HG02943 (cell line): ENCODE measurements around the gene MAP3K21.

Experiments
- ATAC-seq: cut with Tn5 transposase; IDR thresholded peaks from one replicate; pipeline ENCODE4 v1.9.1; 2021; ENCODE audit warnings: mild to moderate bottlenecking, low read depth, moderate library complexity; ENCODE audit not compliant: unreplicated experiment

Gene MAP3K21

GRCh38 chr1:233383984-233384383 lies 56.5 kb downstream of the MAP3K21 start:
- ATAC-seq = no peak

DNA sequence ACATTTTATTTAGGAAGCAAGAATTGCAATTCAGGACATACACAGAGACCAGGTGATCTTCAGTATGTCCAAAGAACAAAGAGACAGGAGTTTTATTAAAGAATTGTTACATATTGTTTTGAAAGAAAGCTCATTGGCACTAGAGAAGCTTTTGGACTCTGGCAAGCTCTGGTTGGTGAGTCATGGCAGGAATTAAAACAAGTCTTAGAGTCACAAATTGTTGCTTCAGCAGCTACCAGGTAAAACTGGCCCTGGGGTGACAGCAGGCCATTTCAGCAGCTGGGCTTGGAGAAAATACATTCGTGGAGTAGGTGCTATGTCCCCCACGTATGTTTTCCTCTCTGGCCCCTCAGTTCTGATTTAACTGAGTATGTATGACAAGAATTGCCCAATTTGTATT lies 58.8 kb downstream of the MAP3K21 start:
- no peak for ATAC-seq

- no peak for ATAC-seq
Observed at GRCh38 chr1:233387585-233387984, 60.1 kb downstream of the MAP3K21 start.

DNA sequence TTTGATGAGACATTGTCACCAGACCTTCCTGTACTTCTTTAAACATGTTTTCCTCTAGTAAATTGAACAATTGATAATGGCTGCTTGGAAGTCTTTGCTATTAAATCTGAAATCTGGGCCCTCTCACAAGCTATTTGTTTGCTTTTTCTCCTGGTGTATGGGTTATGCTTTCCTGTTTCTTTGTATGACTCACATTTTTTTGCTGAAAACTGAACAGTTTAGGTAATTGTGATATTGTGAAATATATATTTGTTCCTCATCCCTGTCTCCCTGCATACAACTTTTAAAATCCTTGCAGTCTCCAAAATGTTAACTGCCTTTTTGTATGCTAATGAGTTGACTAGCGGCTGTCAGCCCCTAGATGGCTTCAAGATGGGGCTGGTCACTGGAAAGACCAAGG lies 61.6 kb downstream of the MAP3K21 start:
- ATAC-seq = no peak

DNA sequence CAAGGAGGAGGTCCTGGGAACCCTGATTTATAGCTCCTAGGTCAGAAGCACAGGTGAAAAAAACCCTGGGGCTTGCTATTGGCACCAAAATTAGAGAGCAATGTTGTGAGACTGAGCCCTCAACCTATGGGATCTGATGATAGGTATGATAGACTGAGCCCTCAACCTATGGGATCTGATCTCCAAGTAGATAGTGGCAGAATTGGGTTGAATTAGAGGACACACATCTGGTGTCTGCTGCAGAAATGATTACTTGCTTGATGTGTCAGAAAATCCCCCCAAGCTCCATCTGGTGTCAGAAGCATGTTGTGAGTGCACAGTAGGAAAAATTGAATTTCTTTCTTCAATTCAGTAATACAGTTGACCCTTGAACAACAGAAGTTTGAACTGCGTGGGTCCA lies 62.4 kb downstream of the MAP3K21 start:
- ATAC-seq = no peak

DNA sequence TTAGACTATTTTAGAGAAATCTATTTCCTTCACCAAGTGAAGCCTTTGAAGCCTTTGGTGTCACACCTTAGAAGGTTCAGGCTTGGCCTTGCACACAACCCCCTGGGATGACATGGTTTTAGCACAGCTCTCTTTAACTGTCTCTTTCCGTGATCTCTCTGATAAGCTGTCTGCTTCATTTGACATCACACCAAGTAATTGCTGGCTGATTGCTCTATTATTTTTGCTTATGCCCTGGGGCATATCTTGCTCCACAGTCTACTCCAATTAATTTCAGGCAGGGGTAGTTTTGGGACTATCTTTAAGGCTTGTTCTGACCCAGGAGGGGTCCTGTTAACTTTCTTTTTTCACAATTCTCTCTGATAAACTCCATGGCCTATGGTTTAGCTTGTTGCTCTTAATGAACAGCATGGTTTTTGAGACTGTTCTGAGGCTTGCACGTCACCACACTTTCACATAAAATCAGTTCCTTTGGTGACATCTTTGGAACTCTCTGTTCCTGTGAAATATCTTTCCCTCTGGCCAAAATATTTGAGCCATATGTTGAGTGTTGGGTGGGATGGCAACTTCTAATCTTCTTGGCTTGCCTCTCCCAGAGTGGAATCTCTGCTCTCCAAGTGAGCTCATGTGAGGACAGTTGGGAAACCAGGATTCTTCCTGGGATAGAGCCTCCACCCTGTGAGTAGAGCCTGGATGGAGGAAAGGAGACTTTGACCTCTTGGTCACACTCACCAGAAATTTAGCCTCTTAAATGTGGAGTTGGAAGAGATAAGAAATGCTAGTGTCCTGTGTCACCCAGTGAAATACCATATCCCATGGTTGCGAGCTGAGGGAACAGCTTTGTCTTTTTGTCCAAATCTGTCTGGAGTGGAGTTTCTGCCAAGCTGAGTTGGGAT lies 63.6 kb downstream of the MAP3K21 start:
- no peak for ATAC-seq

- no peak for ATAC-seq
Observed at GRCh38 chr1:233393084-233393840, 65.7 kb downstream of the MAP3K21 start.

- no peak for ATAC-seq
Observed at GRCh38 chr1:233393926-233394680, 66.6 kb downstream of the MAP3K21 start.

GRCh38 chr1:233394860-233395717 lies 67.6 kb downstream of the MAP3K21 start:
- no peak for ATAC-seq

DNA sequence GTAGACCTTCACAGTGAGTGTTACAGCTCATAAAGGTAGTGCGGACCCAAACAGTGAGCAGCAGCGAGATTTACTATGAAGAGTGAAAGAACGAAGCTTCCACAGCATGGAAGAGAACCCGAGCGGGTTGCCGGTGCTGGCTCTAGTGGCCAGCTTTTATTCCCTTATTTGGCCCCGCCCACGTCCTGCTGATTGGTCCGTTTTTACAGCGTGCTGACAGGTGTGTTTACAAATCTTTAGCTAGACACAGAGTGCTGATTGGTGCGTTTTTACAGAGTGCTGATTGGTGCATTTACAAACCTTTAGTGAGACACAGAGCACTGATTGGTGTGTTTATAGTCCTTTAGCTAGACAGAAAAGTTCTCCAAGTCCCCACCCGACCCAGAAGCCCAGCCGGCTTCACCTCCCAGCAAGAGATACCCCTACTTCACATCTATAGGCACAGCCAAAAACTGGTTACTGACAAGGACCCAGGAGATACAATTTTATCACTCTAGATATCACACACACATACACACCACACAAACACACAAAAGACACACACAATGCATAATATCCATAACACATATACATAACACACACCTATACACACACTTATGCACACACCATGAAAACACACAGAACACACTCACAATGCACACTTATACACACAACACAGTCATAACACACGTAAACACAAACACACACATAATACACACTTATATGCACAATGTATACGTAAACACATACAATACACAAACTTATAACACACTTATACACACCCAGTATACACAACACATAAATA lies 68.5 kb downstream of the MAP3K21 start:
- ATAC-seq = no peak

DNA sequence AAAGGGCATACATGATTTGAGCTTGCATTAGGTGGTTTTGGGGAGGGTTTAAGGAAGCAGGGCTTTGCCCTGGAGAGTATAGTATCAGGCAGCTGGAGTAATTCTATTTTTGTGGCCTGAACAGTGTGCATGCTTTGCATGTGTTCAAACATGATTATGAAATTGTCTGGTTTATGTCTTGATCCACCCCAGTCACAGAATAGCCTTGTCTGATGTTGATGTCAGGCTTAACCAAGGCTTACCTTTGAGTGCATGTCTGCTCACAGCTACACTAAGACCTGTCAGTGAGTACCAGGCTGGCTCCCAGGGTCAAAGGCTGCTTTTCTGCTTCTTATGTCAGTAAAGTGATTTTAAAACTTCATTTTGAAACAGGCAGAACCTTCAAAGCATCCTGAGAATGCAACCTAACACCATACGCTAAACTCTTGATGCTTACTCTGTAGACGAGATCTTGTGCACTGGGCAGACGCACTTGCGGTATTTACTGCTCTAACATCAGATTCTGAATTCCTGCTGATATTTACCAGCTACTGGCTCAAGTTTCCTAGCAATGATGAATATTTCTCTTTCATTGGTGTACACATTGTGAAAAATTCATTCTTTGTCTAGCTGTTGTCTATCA lies 78.9 kb downstream of the MAP3K21 start:
- no peak for ATAC-seq

DNA sequence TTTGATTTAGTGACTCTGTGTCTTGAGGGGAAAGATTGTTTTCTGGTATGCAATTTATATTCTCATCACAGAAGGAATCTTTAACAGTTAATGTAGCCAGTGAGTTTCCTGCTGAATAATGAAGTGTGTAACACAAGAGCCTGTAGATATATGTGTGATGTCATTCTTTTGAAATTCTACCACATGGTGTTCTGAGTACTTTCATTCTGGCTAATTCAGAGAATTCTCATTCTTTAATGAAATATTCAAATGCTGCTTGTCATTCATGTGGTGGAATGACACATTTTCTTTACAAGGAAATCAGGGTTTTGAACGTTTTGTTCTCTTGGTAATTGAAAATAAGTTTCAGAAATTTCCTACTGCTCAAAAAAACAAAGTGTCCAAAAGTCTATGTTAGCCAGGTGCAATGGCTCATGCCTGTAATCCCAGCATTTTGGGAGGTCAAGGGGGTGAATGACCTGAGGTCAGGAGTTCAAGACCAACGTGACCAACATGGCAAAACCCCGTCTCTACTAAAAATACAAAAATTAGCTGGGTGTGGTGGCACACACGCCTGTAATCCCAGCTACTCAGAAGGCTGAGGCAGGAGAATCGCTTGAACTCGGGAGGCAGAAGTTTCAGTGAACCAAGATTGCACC lies 79.6 kb downstream of the MAP3K21 start:
- ATAC-seq = no peak

- no peak for ATAC-seq
Observed at GRCh38 chr1:233409540-233409939, 82.0 kb downstream of the MAP3K21 start.

- ATAC-seq = no peak
Observed at GRCh38 chr1:233410906-233411305, 83.4 kb downstream of the MAP3K21 start.

GRCh38 chr1:233412812-233413211 lies 85.3 kb downstream of the MAP3K21 start:
- no peak for ATAC-seq

DNA sequence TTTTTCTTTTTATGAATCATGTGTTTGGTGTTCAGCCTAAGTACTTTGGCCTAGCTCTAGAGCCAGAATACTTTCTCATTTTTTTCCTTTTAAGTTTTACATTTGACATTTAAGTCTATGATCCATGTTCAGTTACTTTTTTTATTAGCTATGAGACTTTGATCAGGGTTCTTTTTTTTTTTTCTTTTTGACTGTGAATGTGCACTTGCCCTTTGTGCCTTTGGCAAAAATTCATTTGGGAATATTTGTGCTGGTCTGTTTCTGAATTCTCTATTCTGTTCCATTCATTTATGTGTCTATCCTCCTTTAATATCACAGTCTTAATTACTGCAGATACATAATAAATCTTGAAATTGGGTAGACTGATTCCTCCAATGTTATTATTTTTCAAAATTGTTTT lies 93.8 kb downstream of the MAP3K21 start:
- ATAC-seq = no peak

GRCh38 chr1:233424779-233425178 lies 97.3 kb downstream of the MAP3K21 start:
- ATAC-seq = no peak

DNA sequence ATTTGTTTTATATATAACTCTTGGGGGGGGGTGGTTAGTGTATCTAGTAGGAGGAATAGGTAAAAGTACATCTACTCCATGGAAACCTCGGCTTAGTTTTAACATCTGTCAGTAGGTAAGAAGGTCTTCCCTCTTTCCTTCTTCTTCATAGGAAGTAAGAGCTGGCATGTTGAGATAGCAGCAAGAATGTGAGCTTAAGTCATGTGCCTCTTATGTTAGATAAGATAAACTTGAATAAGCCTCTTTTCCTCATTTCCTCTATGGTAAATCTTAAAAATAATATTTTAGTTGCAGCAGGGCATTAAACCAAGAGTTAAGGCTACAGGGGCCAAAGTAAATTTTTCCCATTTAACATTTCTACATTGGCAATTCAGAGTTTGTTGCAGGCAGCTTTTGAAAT lies 100.4 kb downstream of the MAP3K21 start:
- ATAC-seq = no peak
